Bronchial epithelial cell (primary cell): ENCODE measurements around the gene SVIL. TPM values are rescaled to one million over a fixed set of nuclear protein-coding genes. Genes with fewer than 3 reads are reported as not detected.

Source experiments
- DNase-seq: peaks from one replicate; pipeline ENCODE4 v3.0.0-alpha.2; 2010; ENCODE audit warnings: low read depth
- FAIRE-seq: peaks from 2 replicates; lab custom pipeline; 2011; peaks lifted over from hg19 to GRCh38; lab: Jason Lieb, UNC
- H3K27me3 ChIP-seq: 2 replicates; pipeline ENCODE4 v1.5.1; 2011; ENCODE audit warnings: low read length; ENCODE audit not compliant: control insufficient read depth, insufficient read depth
- H3K36me3 ChIP-seq: 2 replicates; pipeline ENCODE4 v1.5.1; 2011; ENCODE audit warnings: low read length; ENCODE audit not compliant: control insufficient read depth, insufficient read depth
- H3K4me3 ChIP-seq: 2 replicates; pipeline ENCODE4 v1.5.1; 2011; ENCODE audit warnings: mild to moderate bottlenecking, low read depth, low read length, control low read depth
- total RNA-seq: library from RNA; depleted of rRNA; stranded (reverse); fragments of >200 nt; gene quantifications from 2 replicates; pipeline ENCODE4 v1.2.1, GENCODE V29; 2014
- TF ChIP-seq, protein P1 (sequence below): IDR thresholded peaks from 2 replicates; pipeline ENCODE4 v1.5.1; 2011; ENCODE audit warnings: mild to moderate bottlenecking, moderate library complexity, low read length, control low read depth, inconsistent platforms; ENCODE audit not compliant: insufficient read depth, severe bottlenecking

The SVIL gene
- total RNA-seq, 1 donor from 2014 or later = 12.6 TPM

DNA sequence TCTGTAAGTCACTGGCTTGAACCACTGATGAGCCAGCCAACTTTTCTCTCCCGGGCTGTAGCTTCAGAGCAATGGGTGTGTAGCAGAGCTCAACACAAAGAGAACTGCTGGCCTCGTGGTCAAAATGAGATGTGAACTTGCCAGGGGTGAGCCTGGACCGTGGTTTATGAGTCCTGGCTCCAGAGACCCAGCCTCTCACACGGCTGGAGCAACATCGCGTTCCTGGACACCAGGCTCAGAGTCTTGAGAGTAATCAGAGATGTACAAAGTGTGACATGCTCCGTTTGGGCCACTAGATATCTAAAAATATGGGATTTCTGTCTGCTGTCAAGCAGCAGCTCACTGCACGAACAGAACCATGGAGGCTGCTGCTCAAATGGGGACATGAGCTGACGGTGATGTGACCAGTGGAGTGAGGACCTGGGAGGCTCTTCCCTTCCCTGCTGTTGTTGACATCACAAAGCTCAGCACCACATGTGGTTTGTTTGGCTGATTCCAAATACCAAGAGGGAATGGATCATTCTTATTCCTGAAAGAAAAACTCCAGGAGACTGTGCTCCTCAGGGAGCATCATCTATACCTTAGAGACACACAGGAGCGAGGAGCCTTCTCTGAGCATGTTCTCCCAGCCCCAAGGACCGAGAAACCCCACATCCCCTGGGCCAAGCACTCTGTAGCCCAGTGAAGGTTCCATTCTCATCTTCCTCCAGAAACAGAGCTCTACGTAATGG, 9.2 kb upstream of the SVIL start:
- Histone ChIP-seq H3K4me3 (no peak overlapping the region), H3K36me3 (peaks cover 1% of the 10 kb centered on the region), H3K27me3 (peaks cover 1% of the 10 kb centered on the region)
- no peak for DNase-seq
- TF ChIP-seq, protein P1, sequence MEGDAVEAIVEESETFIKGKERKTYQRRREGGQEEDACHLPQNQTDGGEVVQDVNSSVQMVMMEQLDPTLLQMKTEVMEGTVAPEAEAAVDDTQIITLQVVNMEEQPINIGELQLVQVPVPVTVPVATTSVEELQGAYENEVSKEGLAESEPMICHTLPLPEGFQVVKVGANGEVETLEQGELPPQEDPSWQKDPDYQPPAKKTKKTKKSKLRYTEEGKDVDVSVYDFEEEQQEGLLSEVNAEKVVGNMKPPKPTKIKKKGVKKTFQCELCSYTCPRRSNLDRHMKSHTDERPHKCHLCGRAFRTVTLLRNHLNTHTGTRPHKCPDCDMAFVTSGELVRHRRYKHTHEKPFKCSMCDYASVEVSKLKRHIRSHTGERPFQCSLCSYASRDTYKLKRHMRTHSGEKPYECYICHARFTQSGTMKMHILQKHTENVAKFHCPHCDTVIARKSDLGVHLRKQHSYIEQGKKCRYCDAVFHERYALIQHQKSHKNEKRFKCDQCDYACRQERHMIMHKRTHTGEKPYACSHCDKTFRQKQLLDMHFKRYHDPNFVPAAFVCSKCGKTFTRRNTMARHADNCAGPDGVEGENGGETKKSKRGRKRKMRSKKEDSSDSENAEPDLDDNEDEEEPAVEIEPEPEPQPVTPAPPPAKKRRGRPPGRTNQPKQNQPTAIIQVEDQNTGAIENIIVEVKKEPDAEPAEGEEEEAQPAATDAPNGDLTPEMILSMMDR = no peak
- FAIRE-seq = no peak

DNA sequence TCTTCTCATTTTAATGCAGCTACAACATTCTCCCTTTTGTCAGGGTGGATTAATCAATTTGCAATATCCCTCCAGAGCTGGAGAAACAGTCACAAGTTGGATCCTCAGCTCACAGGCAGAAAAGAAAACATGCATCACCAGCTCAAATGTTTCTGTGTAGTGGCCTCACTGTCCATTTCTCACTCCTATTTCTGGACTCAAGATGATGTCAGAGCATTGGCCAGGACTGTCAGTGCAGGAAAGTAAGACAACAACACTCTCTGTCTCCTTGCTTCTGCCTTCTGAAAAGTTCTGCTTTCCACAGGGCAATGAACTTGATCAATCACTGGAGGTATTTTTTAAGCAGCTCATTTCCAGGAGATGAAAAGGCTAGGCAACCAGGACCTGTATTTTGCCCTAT, 8.2 kb upstream of the SVIL start:
- Histone ChIP-seq H3K4me3 (no peak overlapping the region), H3K27me3 (peaks cover 1% of the 10 kb centered on the region), H3K36me3 (peaks cover 1% of the 10 kb centered on the region)
- TF ChIP-seq, protein P1 = no peak
- DNase-seq = no peak
- no peak for FAIRE-seq

DNA sequence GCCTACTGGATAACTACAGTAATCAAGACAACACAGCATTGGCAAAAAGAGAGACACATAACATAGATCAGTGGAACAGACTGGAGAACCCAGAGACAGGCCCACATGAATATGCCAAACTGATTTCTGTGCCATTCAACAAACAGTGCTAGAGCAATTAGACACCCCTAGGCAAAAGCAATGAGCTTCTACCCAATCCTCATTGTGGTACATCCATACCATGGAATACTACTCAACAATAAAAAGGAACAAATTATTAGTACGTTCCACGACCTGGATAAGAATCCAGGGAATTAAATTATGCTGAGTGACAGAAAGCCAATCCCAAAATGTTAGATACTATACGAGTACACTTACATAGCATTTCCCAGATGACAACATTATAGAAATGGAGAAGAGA, 2.8 kb upstream of the SVIL start:
- no peaks in the 10 kb centered on the region for H3K27me3 ChIP-seq
- no peak for DNase-seq
- no peaks in the 10 kb centered on the region for H3K36me3 ChIP-seq
- TF ChIP-seq, protein P1 = no peak
- H3K4me3 ChIP-seq = no peak overlapping the region
- no peak for FAIRE-seq

DNA sequence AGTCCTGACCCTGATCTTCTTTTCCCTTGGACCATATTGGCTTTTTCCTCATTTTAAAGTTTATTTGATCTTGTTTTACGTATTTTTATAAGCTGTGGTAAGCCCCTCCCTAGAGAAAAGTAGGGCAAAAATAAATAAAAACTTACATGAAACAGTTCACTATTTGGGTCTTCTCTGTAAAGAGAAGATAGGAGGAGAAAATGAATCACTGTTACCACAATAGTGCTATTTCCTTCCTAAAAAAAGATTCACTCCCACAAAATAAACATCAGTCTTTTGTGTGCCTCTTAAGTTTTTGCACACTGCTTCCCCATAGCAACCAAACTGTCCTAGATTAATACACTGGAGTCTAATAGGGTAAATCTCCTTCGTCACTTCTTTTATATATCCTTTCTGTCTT, 1.4 kb upstream of the SVIL start:
- no peak for FAIRE-seq
- DNase-seq = peak; percentile 85
- TF ChIP-seq, protein P1 = no peak

DNA sequence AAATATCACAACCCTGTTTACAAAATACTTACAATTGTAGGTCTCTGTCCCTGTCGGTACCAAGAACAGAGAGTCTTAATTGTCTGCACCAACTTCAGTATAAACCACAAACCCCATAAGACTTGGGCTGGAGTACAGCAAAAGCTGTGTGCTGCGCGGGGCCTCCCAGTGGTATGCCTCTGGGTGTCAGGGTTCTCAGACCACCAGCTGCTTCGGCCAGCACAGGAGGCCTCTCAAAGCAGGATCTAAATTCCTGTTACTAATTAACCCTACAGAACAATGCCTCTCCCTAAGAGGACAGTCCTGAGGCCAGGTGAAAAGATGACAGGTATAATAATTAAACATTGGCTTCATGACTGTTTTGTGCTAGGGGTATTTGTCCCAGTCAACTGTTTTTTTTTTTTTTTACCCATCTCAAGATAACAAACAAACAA, 957 bp upstream of the SVIL start:
- no peak overlapping the region for H3K4me3 ChIP-seq
- H3K36me3 ChIP-seq = no peaks in the 10 kb centered on the region
- TF ChIP-seq, protein P1 = no peak
- DNase-seq = no peak
- FAIRE-seq = no peak
- no peaks in the 10 kb centered on the region for H3K27me3 ChIP-seq

More for the DNA sequence above, 1.4 kb upstream of the SVIL start:
- Histone ChIP-seq H3K27me3 (no peaks in the 10 kb centered on the region), H3K4me3 (no peak overlapping the region), H3K36me3 (no peaks in the 10 kb centered on the region)
